ENCODE results near the gene ACBD4. TPM values are rescaled to one million over a fixed set of nuclear protein-coding genes. Genes with fewer than 3 reads are reported as not detected.

Gene ACBD4
- total and polyA plus RNA-seq, 2 of the 13 experiments (the other 11 are each of a cell fraction or from before 2014, with no cell fraction given) = 16.1 to 26.9 TPM

- peak; percentile 81; the same call in 1 of the 2 replicates for TF ChIP-seq GMEB1 (CRISPR knock-in tag; IDR thresholded peaks at IDR 0.05; ENCODE audit: borderline replicate concordance)
- peak; percentile 44; the same call in 1 of the 2 replicates for TF ChIP-seq CCDC6 (CRISPR knock-in tag; IDR thresholded peaks at IDR 0.05)
- peak; percentile 100 for TF ChIP-seq CTCF (CRISPR knock-in tag; IDR thresholded peaks at IDR 0.05)
- TF ChIP-seq AGO1 (IDR thresholded peaks at IDR 0.05; ENCODE audit: low read depth, low read length, poor library complexity, severe bottlenecking) = peak; percentile 86
- TF ChIP-seq FOXP4 (CRISPR knock-in tag; IDR thresholded peaks at IDR 0.05) = peak; percentile 63; the same call in 1 of the 2 replicates
- TF ChIP-seq ZNF256 (CRISPR knock-in tag; conservative IDR thresholded peaks at IDR 0.05) = peak; percentile 93
- TF ChIP-seq KMT2A (CRISPR knock-in tag; IDR thresholded peaks at IDR 0.05) = peak; percentile 82
- peak; percentile 87; the same call in 1 of the 2 replicates for TF ChIP-seq ZNF543 (CRISPR knock-in tag; IDR thresholded peaks at IDR 0.05)
- no peak; the same call in 1 of the 2 replicates for TF ChIP-seq TEF (CRISPR knock-in tag; IDR thresholded peaks at IDR 0.05)
- no peak for TF ChIP-seq RBM22 (optimal IDR thresholded peaks at IDR 0.05; ENCODE audit: low read length)
- TF ChIP-seq MXD4 (CRISPR knock-in tag; IDR thresholded peaks at IDR 0.05) = peak; percentile 87
- peak; percentile 82 for TF ChIP-seq ZNF451 (CRISPR knock-in tag; IDR thresholded peaks at IDR 0.05)
- TF ChIP-seq PCBP1 (IDR thresholded peaks at IDR 0.05; ENCODE audit: borderline replicate concordance, low read depth, low read length) = no peak
- peak; percentile 78 for TF ChIP-seq ZNF788 (CRISPR knock-in tag; IDR thresholded peaks at IDR 0.05; ENCODE audit: borderline replicate concordance)
- TF ChIP-seq HOXD1 (CRISPR knock-in tag; IDR thresholded peaks at IDR 0.05) = peak; percentile 79; the same call in 1 of the 2 replicates
- TF ChIP-seq IKZF1 (IDR thresholded peaks at IDR 0.05) = no peak
- no peak for TF ChIP-seq RFX3 (CRISPR knock-in tag; IDR thresholded peaks at IDR 0.05)
- peak; percentile 91 for TF ChIP-seq HOMEZ (CRISPR knock-in tag; IDR thresholded peaks at IDR 0.05; ENCODE audit: low read depth)
- no peak for TF ChIP-seq POLR2AphosphoS2 (IDR thresholded peaks at IDR 0.05; ENCODE audit: low read depth, low read length)
- TF ChIP-seq ZNF572 (CRISPR knock-in tag; IDR thresholded peaks at IDR 0.05) = peak; percentile 19; the same call in 1 of the 2 replicates
- TF ChIP-seq NR2F1 (CRISPR knock-in tag; IDR thresholded peaks at IDR 0.05) = peak; percentile 69 to 72
- TF ChIP-seq TGIF2 (CRISPR knock-in tag; IDR thresholded peaks at IDR 0.05) = peak; percentile 81
These were observed at the start of gene ACBD4 (continued) for GRCh38 chr17:45135192-45135977.
